HepG2 (cell line): ENCODE results near the gene CDHR4. TPM values are rescaled to one million over a fixed set of nuclear protein-coding genes. Genes with fewer than 3 reads are reported as not detected.

Experiments
- ATAC-seq: fragments of 200-7000 bp; cut with Tn5 transposase; 3 replicates; pipeline ENCODE4 v1.9.1; 2020; ENCODE audit warnings: mild to moderate bottlenecking, moderate library complexity
- BruUV-seq: library from RNA; stranded (reverse); fragments of 400-500 nt; replicated peaks from 2 replicates; lab custom pipeline; 2021; lab: Mats Ljungman, UMichigan
- CTCF ChIA-PET: fragments of 300-600 bp; formaldehyde crosslinking; extraction: SDS; loops from one replicate; lab custom pipeline; 2021; ENCODE audit warnings: low total read pairs, inconsistent platforms, low intra/inter-chr PET ratio; lab: Yijun Ruan, JAX
- POLR2A ChIA-PET: fragments of 350-600 bp; sonication (Branson Sonifier 250); formaldehyde crosslinking; loops from one replicate; lab custom pipeline; 2020; ENCODE audit warnings: antibody characterized with exemption, inconsistent platforms; lab: Yijun Ruan, JAX
- DNase-seq: peaks from one replicate; pipeline ENCODE4 v3.0.0-alpha.2; 2015; ENCODE audit warnings: low spot score
- FAIRE-seq: peaks from 3 replicates; lab custom pipeline; 2011; peaks lifted over from hg19 to GRCh38; lab: Jason Lieb, UNC
- H2AFZ ChIP-seq: one replicate; pipeline ENCODE4 v1.6.1; 2011; ENCODE audit warnings: low read length, inconsistent platforms
- H3K27ac ChIP-seq: fragments of 300-600 bp; 3 replicates; pipeline ENCODE4 v1.8.0; 2011; ENCODE audit warnings: mixed run types, mild to moderate bottlenecking, mixed read lengths, low read length, inconsistent platforms; ENCODE audit not compliant: insufficient read depth; ENCODE audit errors: extremely low read length
- H3K27me3 ChIP-seq, 2 experiments: fragments of 200-600 bp in 1 of 2; 2 replicates in 1 of 2; 3 replicates in 1 of 2; pipeline versions ENCODE4 v1.6.0 to v1.8.0; 2011; ENCODE audit warnings: low read length in 2 of 2, mild to moderate bottlenecking in 2 of 2, moderate library complexity in 2 of 2, inconsistent platforms in 1 of 2; ENCODE audit not compliant: insufficient read depth in 2 of 2, control insufficient read depth in 1 of 2
- H3K36me3 ChIP-seq, 2 experiments: fragments of 200-600 bp in 1 of 2; replicated peaks in 1 of 2; 2 replicates in 1 of 2; 3 replicates in 1 of 2; pipeline versions ENCODE4 v1.5.1 to v1.8.0; 2011; ENCODE audit warnings: low read length in 2 of 2, inconsistent platforms in 1 of 2; ENCODE audit not compliant: insufficient read depth in 2 of 2, control insufficient read depth in 1 of 2
- H3K4me1 ChIP-seq: 2 replicates; pipeline ENCODE4 v1.5.1; 2012; ENCODE audit warnings: low read length, inconsistent platforms; ENCODE audit not compliant: insufficient read depth
- H3K4me2 ChIP-seq: 2 replicates; pipeline ENCODE4 v1.6.0; 2011; ENCODE audit warnings: low read depth, low read length, inconsistent platforms
- H3K4me3 ChIP-seq, 3 experiments: fragments of 200-600 bp in 1 of 3; sonication (generic), shearing (Covaris generic) in 1 of 3; replicated peaks in 1 of 3; 2 replicates each; pipeline ENCODE4 v1.5.1; 2011 to 2016; ENCODE audit warnings: low read length in 3 of 3, inconsistent platforms in 2 of 3, low read depth in 2 of 3, mild to moderate bottlenecking in 2 of 3, control low read depth in 1 of 3, mixed read lengths in 1 of 3; ENCODE audit not compliant: insufficient read depth in 1 of 3
- H3K79me2 ChIP-seq: one replicate; pipeline ENCODE4 v1.6.1; 2011; ENCODE audit warnings: low read length, inconsistent platforms; ENCODE audit not compliant: insufficient read depth
- H3K9ac ChIP-seq: 2 replicates; pipeline ENCODE4 v1.6.0; 2011; ENCODE audit warnings: mild to moderate bottlenecking, low read depth, low read length, inconsistent platforms; ENCODE audit not compliant: insufficient read depth
- H3K9me3 ChIP-seq: 2 replicates; pipeline ENCODE4 v1.5.1; 2012; ENCODE audit warnings: mild to moderate bottlenecking, low read length
- H4K20me1 ChIP-seq: 2 replicates; pipeline ENCODE4 v1.6.0; 2011; ENCODE audit warnings: inconsistent platforms, mild to moderate bottlenecking, low read length, moderate library complexity; ENCODE audit not compliant: insufficient read depth
- DPF2 ChIP-seq: sonication (generic); formaldehyde crosslinking; IDR thresholded peaks from 2 replicates; pipeline ENCODE4 v1.4.0; 2020; ENCODE audit warnings: mild to moderate bottlenecking, low read depth, missing genetic modification reagents, borderline replicate concordance
- EHMT2 ChIP-seq: fragments of 200-600 bp; sonication (generic); IDR thresholded peaks from 2 replicates; pipeline ENCODE4 v1.7.0; 2017; ENCODE audit warnings: antibody characterized with exemption, low read depth, low read length, borderline replicate concordance
- HMG20A ChIP-seq: IDR thresholded peaks from 2 replicates; pipeline ENCODE4 v1.6.1; 2016; ENCODE audit warnings: borderline replicate concordance
- HNF1B ChIP-seq: sonication (generic); formaldehyde crosslinking; IDR thresholded peaks from 2 replicates; pipeline ENCODE4 v1.5.1; 2020; ENCODE audit warnings: mild to moderate bottlenecking, moderate library complexity, missing genetic modification reagents
- MAF1 ChIP-seq: sonication (generic); formaldehyde crosslinking; IDR thresholded peaks from 2 replicates; pipeline ENCODE4 v1.5.0; 2020; ENCODE audit warnings: missing genetic modification reagents, borderline replicate concordance
- MEF2D ChIP-seq: sonication (generic); formaldehyde crosslinking; IDR thresholded peaks from 2 replicates; pipeline ENCODE4 v1.5.1; 2020; ENCODE audit warnings: mild to moderate bottlenecking, missing genetic modification reagents
- PLSCR1 ChIP-seq: sonication (generic); formaldehyde crosslinking; IDR thresholded peaks from 2 replicates; pipeline ENCODE4 v1.5.0; 2020; ENCODE audit warnings: missing genetic modification reagents, mild to moderate bottlenecking, borderline replicate concordance
- RFXANK ChIP-seq: IDR thresholded peaks from 2 replicates; pipeline ENCODE4 v1.6.1; 2016
- SMAD3 ChIP-seq: sonication (generic); formaldehyde crosslinking; IDR thresholded peaks from 2 replicates; pipeline ENCODE4 v1.4.0; 2020; ENCODE audit warnings: missing genetic modification reagents
- SMC3 ChIP-seq: IDR thresholded peaks from 2 replicates; pipeline ENCODE4 v1.6.1; 2011; ENCODE audit warnings: low read length, improper control_type of control experiment
- SNAPC2 ChIP-seq: sonication (generic); formaldehyde crosslinking; IDR thresholded peaks from 2 replicates; pipeline ENCODE4 v1.8.1; 2022; ENCODE audit warnings: mild to moderate bottlenecking, missing genetic modification reagents
- SPEN ChIP-seq: sonication (generic); formaldehyde crosslinking; IDR thresholded peaks from 2 replicates; pipeline ENCODE4 v1.5.1; 2020; ENCODE audit warnings: low read depth, mild to moderate bottlenecking, missing genetic modification reagents
- ZFP36L1 ChIP-seq: sonication (generic); formaldehyde crosslinking; IDR thresholded peaks from 2 replicates; pipeline ENCODE4 v1.8.0; 2022; ENCODE audit warnings: mild to moderate bottlenecking, missing genetic modification reagents, moderate library complexity
- ZKSCAN5 ChIP-seq: sonication (generic); formaldehyde crosslinking; IDR thresholded peaks from 2 replicates; pipeline ENCODE4 v1.5.1; 2020; ENCODE audit warnings: mild to moderate bottlenecking, missing genetic modification reagents
- ZNF225 ChIP-seq: sonication (generic); formaldehyde crosslinking; IDR thresholded peaks from 2 replicates; pipeline ENCODE4 v1.4.0; 2020; ENCODE audit warnings: mild to moderate bottlenecking, missing genetic modification reagents
- ZNF577 ChIP-seq: sonication (generic); formaldehyde crosslinking; IDR thresholded peaks from 2 replicates; pipeline ENCODE4 v1.4.0; 2020; ENCODE audit warnings: mild to moderate bottlenecking, low read depth, missing genetic modification reagents, borderline replicate concordance
- WGBS: methylation state at CpG from one replicate; pipeline ENCODE4 v1.1.6; 2017; ENCODE audit warnings: low lambda C conversion rate; 5-methylcytosine and 5-hydroxymethylcytosine counted together
- in situ Hi-C: cut with HindIII; loops from 2 replicates; pipeline ENCODE4 v1.10.0; 2017; ENCODE audit warnings: low pct_unique_long_range_greater_than_20kb; ENCODE audit not compliant: extremely low pct_ligation_motif_present
- intact Hi-C: fragments of 100-400 bp; cut with micrococcal nuclease; formaldehyde crosslinking; loops from one replicate; pipeline ENCODE4 v1.10.0; 2022; ENCODE audit not compliant: unreplicated experiment
- polyA plus RNA-seq, 8 experiments: library from polyadenylated mRNA; depleted of rRNA in 3 of 8; stranded (reverse) in 7 of 8; unstranded in 1 of 8; fragments of >200 nt; fragmentation: Illumina TruSeq in 4 of 8; extraction: Trizol in 4 of 8; gene quantifications; 2 replicates each; pipeline versions ENCODE4 v1.2.1 to v1.2.3, GENCODE V29; 2011 to 2016; ENCODE audit warnings: low read depth in 4 of 8, missing spikeins in 1 of 8, mixed read lengths in 1 of 8; ENCODE audit not compliant: insufficient read depth in 1 of 8
- total RNA-seq, 5 experiments: library from RNA; depleted of rRNA; stranded (reverse); fragments of >200 nt; fragmentation: Illumina TruSeq; extraction: Trizol; gene quantifications; 2 replicates each; pipeline ENCODE4 v1.2.3, GENCODE V29; 2016; ENCODE audit warnings: low read depth in 1 of 5

The CDHR4 gene
- total and polyA plus RNA-seq, 2 of the 13 experiments (the other 11 are each of a cell fraction or from before 2014, with no cell fraction given): 0.21 TPM; not detected in 1

- H3K27ac ChIP-seq: no peak overlapping the region
- intact Hi-C loops (no loop called here), in situ Hi-C loops (no loop called here)
- ATAC-seq: no peak
- ChIA-PET CTCF (no interaction called here), POLR2A (no interaction called here)
- H3K9ac ChIP-seq: no peak overlapping the region
- no TSS peak for BruUV-seq
- no peak for FAIRE-seq
- peaks cover 19 to 57% of the 10 kb centered on the region in 2 experiments for H3K36me3 ChIP-seq
- H4K20me1 ChIP-seq: no peaks in the 10 kb centered on the region
- H2AFZ ChIP-seq: no peak overlapping the region
- WGBS: 97% methylated on average over 3 of the region's 3 CpGs
- DNase-seq: no peak
- no peak overlapping the region for H3K4me2 ChIP-seq
- H3K27me3 ChIP-seq: no peaks in the 10 kb centered on the region
- TF ChIP-seq ZFP36L1 (CRISPR knock-in tag) (no peak), ZNF225 (CRISPR knock-in tag) (no peak), PLSCR1 (CRISPR knock-in tag) (no peak), EHMT2 (no peak), DPF2 (CRISPR knock-in tag) (no peak), MEF2D (CRISPR knock-in tag) (no peak), ZKSCAN5 (CRISPR knock-in tag) (no peak), MAF1 (CRISPR knock-in tag) (no peak)
- H3K79me2 ChIP-seq: no peaks in the 10 kb centered on the region
- no peak overlapping the region for H3K4me3 ChIP-seq
- H3K9me3 ChIP-seq: no peaks in the 10 kb centered on the region
- no peaks in the 10 kb centered on the region for H3K4me1 ChIP-seq
These were observed 31.7 kb upstream of the CDHR4 start for GRCh38 chr3:49831341-49831740.

DNA sequence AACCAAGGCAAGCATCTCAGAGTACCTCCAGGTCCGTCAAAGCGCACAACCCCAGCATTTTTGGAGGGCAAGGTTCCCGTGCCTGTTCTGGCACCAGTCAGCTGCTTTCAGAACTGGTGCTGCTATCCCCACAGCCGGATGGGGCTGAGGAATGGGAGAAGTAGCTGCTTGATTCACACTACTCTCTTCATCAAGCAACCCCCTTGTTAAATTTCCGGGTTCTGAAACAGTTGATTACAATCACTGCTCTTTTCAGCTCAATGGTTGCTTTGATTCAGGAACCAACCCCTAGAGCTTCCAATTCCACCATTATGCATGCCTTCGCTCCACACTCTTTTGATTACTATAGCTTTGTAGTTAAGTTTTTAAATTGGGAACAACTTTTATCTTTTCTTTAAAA is 26.3 kb upstream of the CDHR4 start:
- Histone ChIP-seq H3K4me3 (no peak overlapping the region), H3K79me2 (no peaks in the 10 kb centered on the region), H3K27ac (no peak overlapping the region), H3K4me1 (no peaks in the 10 kb centered on the region), H3K27me3 (no peaks in the 10 kb centered on the region), H2AFZ (no peak overlapping the region), H3K36me3 (peaks cover 12 to 30% of the 10 kb centered on the region in 2 experiments), H3K9me3 (no peaks in the 10 kb centered on the region), H3K9ac (no peak overlapping the region), H4K20me1 (no peaks in the 10 kb centered on the region), H3K4me2 (no peak overlapping the region)
- BruUV-seq: TSS peak; percentile 54
- DNase-seq: no peak
- no peak for ATAC-seq
- intact Hi-C loops: no loop called here
- no peak for FAIRE-seq
- 91% methylated on average over 6 of the region's 6 CpGs for WGBS
- POLR2A ChIA-PET: no interaction called here
- CTCF ChIA-PET: no interaction called here
- in situ Hi-C loops: no loop called here
- TF ChIP-seq SMC3 (no peak), SMAD3 (no peak), RFXANK (CRISPR knock-in tag) (no peak), SNAPC2 (no peak), SPEN (CRISPR knock-in tag) (no peak), ZNF577 (CRISPR knock-in tag) (no peak), HNF1B (CRISPR knock-in tag) (no peak), HMG20A (CRISPR knock-in tag) (no peak)
